A673 (cell line): Measurements from ENCODE around the gene NLRP10. TPM values are rescaled to one million over a fixed set of nuclear protein-coding genes. Genes with fewer than 3 reads are reported as not detected.

Experiments used
- BruUV-seq: library from RNA; stranded (reverse); fragments of 400-500 nt; replicated peaks from 2 replicates; lab custom pipeline; 2021; lab: Mats Ljungman, UMichigan
- CTCF ChIA-PET: fragments of 300-600 bp; sonication (Branson Sonifier 250); formaldehyde crosslinking; loops from one replicate; lab custom pipeline; 2022; ENCODE audit warnings: antibody characterized with exemption; lab: Charles Lee
- POLR2A ChIA-PET: fragments of 300-600 bp; sonication (Branson Sonifier 250); formaldehyde crosslinking; loops from one replicate; lab custom pipeline; 2022; ENCODE audit warnings: antibody characterized with exemption; ENCODE audit not compliant: low non-redundant PET; lab: Charles Lee
- DNase-seq: peaks from one replicate; pipeline ENCODE4 v3.0.0-alpha.2; 2015; ENCODE audit warnings: low spot score
- H3K27ac ChIP-seq: fragments of 200-600 bp; sonication (generic); 2 replicates; pipeline ENCODE4 v1.5.1; 2016; ENCODE audit warnings: mixed run types, low read depth, mild to moderate bottlenecking, mixed read lengths, antibody characterized with exemption, low read length; ENCODE audit not compliant: poor library complexity, severe bottlenecking
- H3K27me3 ChIP-seq: fragments of 200-600 bp; sonication (generic); replicated peaks from 2 replicates; pipeline ENCODE4 v1.6.1; 2017; ENCODE audit warnings: mixed run types, low read depth, mild to moderate bottlenecking, mixed read lengths, antibody characterized with exemption, low read length; ENCODE audit not compliant: insufficient read depth, poor library complexity
- H3K36me3 ChIP-seq: fragments of 200-600 bp; sonication (generic); 2 replicates; pipeline ENCODE4 v1.6.1; 2016; ENCODE audit warnings: mixed run types, mild to moderate bottlenecking, mixed read lengths, antibody characterized with exemption, low read length; ENCODE audit not compliant: insufficient read depth, poor library complexity, severe bottlenecking
- H3K4me1 ChIP-seq: fragments of 200-600 bp; sonication (generic); 2 replicates; pipeline ENCODE4 v1.6.1; 2017; ENCODE audit warnings: mixed run types, mild to moderate bottlenecking, mixed read lengths, antibody characterized with exemption, low read length; ENCODE audit not compliant: insufficient read depth, poor library complexity, severe bottlenecking
- H3K4me3 ChIP-seq: fragments of 200-600 bp; sonication (generic); 2 replicates; pipeline ENCODE4 v1.5.1; 2016; ENCODE audit warnings: low read depth, mixed run types, mild to moderate bottlenecking, mixed read lengths, low read length; ENCODE audit not compliant: poor library complexity, severe bottlenecking
- H3K9me3 ChIP-seq: fragments of 200-600 bp; sonication (generic); 2 replicates; pipeline ENCODE4 v1.6.1; 2016; ENCODE audit warnings: mixed run types, low read depth, mild to moderate bottlenecking, mixed read lengths, antibody characterized with exemption, low read length; ENCODE audit not compliant: poor library complexity, severe bottlenecking
- CTCF ChIP-seq: fragments of 300-800, 200-600 bp; sonication (generic); conservative IDR thresholded peaks from 2 replicates; pipeline ENCODE4 v1.5.1; 2017; ENCODE audit warnings: low read depth, mild to moderate bottlenecking, antibody characterized with exemption, low read length, moderate library complexity, mixed read lengths
- EZH2 ChIP-seq: fragments of 200-600 bp; sonication (generic); IDR thresholded peaks from 2 replicates; pipeline ENCODE4 v1.6.1; 2017; ENCODE audit warnings: borderline replicate concordance, low read depth, mild to moderate bottlenecking, mixed read lengths, antibody characterized with exemption, low read length; ENCODE audit not compliant: poor library complexity, severe bottlenecking
- intact Hi-C: fragments of 100-400 bp; cut with micrococcal nuclease; formaldehyde crosslinking; loops from one replicate; pipeline ENCODE4 v1.10.0; 2022; ENCODE audit not compliant: unreplicated experiment
- total RNA-seq: library from RNA; stranded (reverse); gene quantifications from 2 replicates; pipeline ENCODE4 v1.2.3, GENCODE V29; 2021

Gene NLRP10
- total RNA-seq, 1 experiment from 2014 or later: not detected

GRCh38 chr11:7968686-7969085 is 3.4 kb upstream of the NLRP10 start:
- Histone ChIP-seq H3K27ac (no peak overlapping the region), H3K9me3 (no peaks in the 10 kb centered on the region), H3K36me3 (no peaks in the 10 kb centered on the region), H3K27me3 (peaks cover 13% of the 10 kb centered on the region), H3K4me3 (no peak overlapping the region), H3K4me1 (no peaks in the 10 kb centered on the region)
- no peak for DNase-seq
- TF ChIP-seq CTCF: no peak
- TF ChIP-seq EZH2: no peak
- POLR2A ChIA-PET: no interaction called here
- intact Hi-C loops: no loop called here
- CTCF ChIA-PET: no interaction called here
- no TSS peak for BruUV-seq

- Histone ChIP-seq H3K9me3 (no peaks in the 10 kb centered on the region), H3K27ac (no peak overlapping the region), H3K27me3 (peaks cover 13% of the 10 kb centered on the region), H3K36me3 (no peaks in the 10 kb centered on the region), H3K4me3 (no peak overlapping the region), H3K4me1 (no peaks in the 10 kb centered on the region)
- ChIA-PET POLR2A (no interaction called here), CTCF (no interaction called here)
- intact Hi-C loops: no loop called here
- TF ChIP-seq EZH2: no peak
- no peak for TF ChIP-seq CTCF
- no TSS peak for BruUV-seq
- DNase-seq: no peak
These were observed 2.6 kb upstream of the NLRP10 start for GRCh38 chr11:7967826-7968225.

- no peak for TF ChIP-seq CTCF
- TF ChIP-seq EZH2: no peak
- H3K27ac ChIP-seq: no peak overlapping the region
- intact Hi-C loops: no loop called here
- no TSS peak for BruUV-seq
- no peak overlapping the region for H3K4me3 ChIP-seq
- H3K9me3 ChIP-seq: no peaks in the 10 kb centered on the region
- no peaks in the 10 kb centered on the region for H3K4me1 ChIP-seq
- H3K36me3 ChIP-seq: no peaks in the 10 kb centered on the region
- POLR2A ChIA-PET: no interaction called here
- CTCF ChIA-PET: no interaction called here
- peaks cover 13% of the 10 kb centered on the region for H3K27me3 ChIP-seq
- DNase-seq: no peak
These were observed 1.9 kb upstream of the NLRP10 start for GRCh38 chr11:7967097-7967496.
